GM18517 (cell line): ENCODE measurements around the gene PTPRG.

Experiments used
- ATAC-seq: cut with Tn5 transposase; IDR thresholded peaks from one replicate; pipeline ENCODE4 v1.9.1; 2021; ENCODE audit warnings: mild to moderate bottlenecking, moderate library complexity; ENCODE audit not compliant: unreplicated experiment

Gene PTPRG

DNA sequence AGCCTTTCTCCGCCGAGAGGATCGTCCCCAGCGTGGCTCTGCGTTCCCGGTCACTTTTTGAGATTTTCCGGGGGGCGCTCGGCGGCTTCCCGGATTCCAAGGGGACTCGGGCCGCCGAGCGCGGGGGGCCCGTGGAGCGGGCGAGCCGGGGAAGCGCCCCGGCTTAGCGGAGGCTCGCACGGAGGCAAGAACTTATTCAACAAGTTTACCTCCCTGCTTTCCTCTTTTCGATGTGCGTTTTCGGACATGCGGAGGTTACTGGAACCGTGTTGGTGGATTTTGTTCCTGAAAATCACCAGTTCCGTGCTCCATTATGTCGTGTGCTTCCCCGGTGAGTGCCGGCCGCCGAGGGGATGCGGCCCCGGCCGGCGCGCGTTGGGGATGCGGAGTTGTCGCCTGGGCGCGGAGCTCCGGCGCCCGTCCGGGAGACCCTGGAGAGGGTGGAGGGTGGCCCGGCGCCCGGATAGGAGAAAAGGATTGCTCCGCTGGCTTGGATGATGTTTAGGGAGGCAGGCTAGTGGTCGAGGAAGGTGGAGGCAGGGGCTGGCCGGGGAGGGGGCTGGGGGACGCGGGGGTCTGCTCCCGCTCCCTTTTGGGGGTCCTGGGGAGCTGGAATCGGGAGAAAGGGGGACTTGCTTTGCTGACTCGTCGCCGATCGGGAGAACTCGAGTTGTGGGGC lies 810 bp downstream of the PTPRG start:
- no peak for ATAC-seq

DNA sequence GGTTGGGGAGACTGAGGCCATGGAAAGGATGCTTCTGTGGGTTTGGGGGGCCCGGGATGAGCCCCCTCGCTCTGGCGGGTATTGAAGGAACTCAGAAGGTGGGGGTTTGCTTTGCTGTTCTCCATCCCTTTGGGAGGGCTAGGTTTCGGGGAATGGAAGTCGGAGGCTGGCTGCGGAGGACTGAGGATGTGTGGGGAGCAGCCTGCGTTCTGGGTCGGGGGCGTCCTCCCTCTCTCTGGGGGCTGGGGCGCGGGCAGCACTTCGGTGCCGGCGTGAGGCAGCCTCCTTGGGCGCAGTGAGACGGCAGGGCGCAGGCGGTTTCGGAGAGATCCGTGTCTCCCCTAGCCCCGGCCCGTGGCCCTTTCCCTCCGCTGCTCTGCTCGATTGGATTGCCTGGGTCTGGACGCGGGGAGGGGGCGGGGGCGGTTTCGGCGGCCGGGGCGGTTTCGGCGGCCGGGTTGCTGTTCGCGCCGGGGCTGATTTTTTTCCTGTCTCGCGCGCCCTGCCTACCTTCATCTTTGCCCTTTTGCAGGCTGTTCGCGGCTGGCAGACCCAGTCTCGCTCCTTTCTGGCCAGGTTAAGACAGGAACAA lies 1.4 kb downstream of the PTPRG start:
- ATAC-seq = no peak

DNA sequence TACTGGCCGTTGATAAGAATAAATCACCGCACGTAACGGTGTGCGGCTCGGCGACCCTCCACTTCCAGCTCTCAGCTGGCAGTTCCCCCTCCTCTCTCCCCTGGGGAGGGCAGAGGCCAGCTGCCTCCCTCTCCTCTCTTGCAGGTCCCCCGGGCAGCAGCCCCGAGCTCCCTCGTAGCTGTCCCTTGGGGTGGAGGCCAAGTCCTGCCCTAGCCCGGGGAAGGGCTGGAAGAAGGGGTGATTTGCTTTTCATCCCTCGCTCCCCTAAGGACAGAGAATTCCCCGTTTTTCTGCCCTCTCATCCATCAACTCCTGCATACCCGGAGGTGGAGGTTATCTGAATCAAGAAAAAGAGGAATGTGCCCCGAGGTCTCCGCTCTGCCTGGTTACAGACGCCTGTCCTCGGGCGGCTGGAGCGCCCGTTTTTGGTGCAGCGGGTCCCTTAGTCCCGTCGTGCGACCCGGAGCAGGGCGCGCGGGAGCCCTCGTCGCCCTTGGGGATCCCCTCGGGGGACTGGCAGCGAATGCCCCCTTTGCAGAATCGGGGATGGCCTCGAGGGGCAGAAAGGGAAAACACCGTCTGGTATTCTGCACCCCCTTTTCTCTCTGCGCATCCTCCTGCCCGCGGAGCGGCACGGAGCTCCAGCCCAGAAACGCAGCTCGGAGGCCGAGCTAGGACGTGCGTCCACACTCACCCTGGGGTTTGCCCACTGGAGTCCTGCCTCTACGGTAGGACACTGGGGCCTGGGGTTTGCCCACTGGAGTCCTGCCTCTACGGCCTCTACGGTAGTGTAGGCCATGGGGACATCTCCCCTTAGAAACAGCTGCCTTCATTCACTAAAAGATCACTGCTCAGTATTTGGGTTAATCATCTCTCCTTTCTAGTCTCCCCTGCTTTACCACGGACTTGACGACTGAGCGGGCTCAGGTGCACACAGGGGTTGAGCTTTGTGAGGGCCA lies 2.2 kb downstream of the PTPRG start:
- ATAC-seq = no peak

DNA sequence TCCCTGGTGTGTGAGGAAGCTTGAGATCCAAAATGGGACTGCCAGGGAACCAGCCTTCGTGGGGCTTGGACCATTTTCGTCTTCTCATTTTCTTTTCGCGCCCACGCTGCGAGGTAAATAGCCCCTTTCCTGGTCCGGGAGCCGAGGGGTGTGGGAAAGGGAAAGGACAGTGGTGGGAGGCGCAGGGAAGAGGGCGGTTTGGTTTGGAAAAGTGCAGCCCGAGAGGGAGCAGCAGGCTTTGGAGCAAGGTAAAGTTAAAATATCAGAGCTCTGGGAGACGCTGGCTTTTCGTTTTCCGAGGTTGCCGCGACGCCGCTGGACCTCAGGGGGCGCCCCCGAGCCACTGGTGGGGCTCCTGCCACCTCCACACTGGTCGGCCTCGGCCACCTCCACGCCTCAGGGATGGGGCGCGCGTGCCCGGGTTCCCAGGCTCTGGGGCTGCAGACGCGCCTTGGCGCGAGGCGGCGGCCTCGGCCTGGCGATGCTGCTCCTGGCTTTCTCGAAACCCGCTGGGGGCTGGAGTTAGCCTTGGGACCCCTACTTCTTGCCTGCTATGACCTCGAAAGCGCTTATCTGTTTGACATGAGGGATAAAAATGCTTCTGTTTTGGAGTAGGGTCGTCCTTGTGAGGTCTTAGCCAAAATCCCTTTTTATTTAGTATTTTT lies 3.2 kb downstream of the PTPRG start:
- ATAC-seq = no peak

DNA sequence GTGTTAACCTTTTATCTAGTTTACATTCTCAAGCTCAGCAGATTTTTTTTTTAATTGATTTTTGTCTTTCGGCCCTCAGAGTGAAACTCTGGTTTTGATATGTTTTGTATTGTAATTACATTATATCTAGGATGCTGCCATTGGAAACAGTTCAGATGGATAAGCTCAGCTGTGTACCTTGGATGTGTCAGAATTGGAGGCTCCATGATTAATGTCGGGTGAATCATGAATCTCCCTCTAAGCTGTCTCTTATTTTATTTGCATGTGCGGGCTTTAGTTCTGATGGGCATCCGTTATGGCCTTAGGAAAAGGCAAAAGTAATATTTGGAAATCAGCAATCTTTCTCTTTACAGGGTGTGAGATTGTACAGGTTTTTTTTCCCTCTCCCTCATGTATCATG lies 4.2 kb downstream of the PTPRG start:
- no peak for ATAC-seq

DNA sequence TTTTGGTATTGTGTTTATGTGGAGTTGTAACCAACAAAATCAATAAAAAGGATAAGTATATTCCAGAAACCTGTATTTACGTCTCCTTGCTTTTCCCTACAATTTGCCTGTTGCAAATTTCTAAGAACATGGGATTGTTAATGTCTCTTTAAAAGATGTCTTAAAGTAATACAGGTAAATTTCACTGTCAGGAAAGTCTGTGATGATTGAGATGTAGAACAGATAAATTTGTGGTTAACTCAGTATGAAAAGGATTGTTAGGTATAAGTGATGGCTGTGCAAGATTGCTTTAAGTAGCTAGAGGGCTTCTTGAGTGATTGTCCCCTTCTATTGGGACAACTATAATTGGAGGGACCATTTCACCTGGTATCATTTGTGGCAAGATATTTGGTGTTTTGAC lies 6.8 kb downstream of the PTPRG start:
- no peak for ATAC-seq

DNA sequence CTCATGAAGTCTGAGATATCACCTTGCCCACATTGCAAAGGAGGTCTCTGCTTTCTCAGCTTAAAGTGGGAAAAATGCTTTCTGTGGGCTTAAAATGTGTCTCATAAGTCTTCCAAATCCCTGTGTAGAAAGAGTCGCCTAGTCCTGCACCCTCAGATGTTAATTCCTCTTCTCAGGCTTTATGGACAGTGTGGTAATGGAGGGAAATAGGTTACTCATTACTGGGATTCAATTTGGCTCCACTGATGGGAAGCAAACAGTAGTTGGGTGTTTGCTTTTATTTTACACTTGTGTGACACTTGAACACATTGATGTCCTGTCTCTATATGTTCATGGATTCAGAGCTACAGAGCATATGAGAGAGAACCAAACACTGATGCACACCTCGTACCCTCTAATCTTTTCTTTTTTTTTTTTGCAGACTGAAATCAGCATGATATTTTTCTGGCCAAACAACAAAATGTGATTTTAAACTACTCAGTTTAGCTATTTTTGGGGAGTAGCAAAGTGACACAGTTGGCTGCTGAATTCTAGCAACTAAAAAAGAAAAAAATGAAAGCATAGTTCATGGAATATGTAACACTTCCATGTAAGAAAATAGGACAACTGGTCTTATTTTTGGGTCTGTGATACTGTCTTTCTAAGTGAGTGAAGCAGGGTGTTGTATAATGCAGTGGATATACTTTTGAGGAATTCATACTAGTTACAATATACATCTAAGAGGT lies 8.6 kb downstream of the PTPRG start:
- ATAC-seq = no peak

DNA sequence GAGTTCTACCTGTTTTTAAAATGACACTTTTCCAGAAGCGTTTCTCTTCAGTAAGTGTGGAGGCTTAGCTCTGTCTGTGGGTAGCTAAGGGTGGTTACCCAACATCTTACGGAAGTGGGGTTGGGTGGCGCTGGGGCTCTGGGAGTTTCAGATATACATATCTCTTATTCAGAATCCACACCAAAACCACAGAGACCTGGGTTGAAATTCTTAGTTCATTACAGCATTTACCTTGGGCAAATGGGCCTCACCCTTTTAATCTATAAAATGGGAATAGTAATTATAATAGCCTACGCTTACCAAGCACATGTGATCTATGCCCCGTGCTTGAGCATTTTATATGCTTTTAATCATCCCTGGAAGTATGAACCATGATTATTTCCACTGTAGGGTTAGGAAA lies 9.4 kb downstream of the PTPRG start:
- no peak for ATAC-seq

DNA sequence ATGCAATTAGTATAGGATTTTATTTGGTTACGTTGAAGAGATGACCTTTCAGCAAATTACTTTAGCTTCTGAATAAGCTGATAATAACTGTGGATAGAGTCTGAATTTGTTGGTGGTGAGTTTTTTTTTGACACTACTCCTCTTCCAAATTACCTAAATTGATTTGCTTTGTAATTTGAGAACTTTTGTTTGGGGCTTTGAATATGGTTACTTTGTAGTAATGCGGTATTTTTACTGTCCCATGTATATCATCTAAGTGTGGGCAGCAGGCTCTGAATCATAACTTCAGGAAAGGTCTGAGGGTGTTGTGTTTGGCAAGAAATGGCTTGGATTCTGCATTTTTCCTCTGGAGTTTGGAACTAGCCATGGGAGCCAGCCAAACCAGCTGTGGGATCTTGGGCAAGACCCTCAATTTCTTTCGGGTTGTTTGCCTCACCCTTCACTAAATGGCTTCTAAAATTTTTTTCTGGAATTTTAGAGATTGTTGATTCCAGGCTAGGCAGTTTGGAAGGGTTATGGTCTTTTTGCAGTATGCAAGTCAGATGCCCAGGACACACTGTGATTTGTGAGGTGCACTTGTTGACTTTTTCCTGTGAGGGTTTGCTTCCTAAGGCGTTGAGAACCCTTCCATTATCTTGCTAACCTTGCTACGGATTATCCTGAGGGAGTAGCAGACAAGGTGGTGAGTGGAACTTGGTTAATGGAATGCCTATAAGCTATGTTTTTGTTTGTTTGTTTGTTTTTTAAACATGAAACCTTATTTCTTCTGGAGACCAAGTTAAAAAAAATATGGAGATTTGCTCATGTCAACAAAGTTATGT lies 10.4 kb downstream of the PTPRG start:
- ATAC-seq = no peak

DNA sequence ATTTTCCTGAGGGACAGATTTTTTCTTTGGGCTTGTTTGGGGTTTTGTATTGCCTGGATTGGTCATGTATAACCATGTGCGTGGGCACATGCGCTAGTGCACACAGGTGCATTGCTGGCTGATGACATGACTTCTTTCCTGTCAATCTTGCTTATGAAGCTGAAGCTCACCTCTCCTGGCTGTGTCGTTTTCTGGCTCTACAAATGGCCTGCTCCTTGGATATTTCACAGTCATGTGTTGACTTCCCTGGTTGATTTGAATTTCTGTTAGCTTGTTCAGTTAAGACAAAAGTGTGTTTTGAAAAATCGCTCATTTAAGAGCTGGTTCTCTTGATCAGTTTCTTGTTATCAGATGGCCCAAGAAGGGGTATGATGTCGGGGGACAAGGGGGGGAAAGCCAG lies 11.5 kb downstream of the PTPRG start:
- no peak for ATAC-seq

DNA sequence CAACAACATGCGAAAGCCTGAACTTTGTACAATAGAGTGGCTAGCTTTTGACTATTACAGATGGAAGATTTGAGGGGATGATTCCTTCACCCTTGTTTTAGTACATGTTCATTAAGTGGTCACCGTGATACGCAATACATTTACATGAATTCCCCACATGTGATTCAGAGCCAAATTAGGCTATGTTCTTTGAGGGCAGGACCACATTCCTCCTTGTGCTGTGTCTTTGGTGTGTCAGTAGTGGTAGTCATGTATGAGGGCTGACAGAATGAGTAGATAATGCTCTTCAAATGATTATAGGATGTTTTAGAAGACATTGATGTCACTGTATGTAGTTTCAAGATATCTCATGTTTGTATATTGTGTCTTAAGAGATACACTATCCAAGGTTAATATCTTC lies 12.1 kb downstream of the PTPRG start:
- no peak for ATAC-seq

DNA sequence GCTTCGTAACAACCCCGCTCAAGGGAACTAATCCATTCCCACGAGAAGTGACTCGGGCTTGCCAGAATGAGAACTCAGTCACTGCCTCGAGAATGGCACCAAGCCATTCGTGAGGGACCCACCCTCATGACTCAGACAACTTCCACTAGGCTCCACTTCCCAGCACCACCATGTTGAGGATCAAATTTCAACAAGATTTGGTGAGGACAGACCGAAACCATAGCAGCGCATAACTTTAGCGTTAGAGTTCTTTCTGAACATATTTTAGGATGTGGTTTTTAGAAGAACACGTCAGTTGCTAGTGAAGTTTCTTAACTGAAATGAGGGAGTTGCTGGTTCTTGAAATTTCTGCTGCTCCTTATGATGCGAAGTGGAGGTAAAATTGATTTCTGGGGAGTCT lies 13.5 kb downstream of the PTPRG start:
- ATAC-seq = no peak

DNA sequence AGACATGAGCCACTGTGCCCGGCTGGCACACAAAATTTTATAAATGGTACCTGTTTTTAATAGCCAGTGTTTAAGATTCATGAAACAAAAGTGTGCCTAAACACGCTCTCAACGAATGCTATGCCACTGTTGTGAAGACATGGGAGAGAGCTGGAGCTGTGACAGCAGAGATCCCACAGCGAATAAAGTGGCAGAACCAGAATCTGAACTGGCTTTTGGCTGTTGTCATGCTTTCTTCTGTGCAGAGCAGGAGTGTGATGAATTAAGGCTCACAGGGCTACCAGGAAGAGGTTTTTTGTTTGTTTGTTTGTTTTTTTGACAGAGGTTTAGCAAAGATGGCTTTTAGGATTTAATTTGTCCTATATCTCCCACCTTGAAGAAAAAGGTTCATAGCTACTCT lies 14.5 kb downstream of the PTPRG start:
- no peak for ATAC-seq

DNA sequence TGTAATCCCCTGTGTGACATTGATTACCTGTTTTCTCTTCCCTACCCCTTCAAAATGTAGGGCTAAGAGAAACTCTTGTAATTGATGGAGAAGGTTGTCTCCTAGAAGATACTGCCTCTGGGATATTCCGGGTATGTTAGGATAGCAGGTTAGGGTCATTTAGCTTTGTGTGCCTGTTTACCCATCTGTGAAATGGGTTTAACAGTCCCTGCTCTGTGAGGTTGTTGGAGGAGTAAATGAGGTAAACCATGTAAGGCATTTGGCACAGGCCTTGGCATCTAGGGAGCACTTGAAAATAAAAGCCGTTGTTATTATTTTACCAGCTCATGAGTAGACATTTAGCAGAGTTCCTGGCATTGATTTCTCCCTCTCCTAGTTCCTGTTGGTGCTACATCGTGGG lies 16.4 kb downstream of the PTPRG start:
- no peak for ATAC-seq

DNA sequence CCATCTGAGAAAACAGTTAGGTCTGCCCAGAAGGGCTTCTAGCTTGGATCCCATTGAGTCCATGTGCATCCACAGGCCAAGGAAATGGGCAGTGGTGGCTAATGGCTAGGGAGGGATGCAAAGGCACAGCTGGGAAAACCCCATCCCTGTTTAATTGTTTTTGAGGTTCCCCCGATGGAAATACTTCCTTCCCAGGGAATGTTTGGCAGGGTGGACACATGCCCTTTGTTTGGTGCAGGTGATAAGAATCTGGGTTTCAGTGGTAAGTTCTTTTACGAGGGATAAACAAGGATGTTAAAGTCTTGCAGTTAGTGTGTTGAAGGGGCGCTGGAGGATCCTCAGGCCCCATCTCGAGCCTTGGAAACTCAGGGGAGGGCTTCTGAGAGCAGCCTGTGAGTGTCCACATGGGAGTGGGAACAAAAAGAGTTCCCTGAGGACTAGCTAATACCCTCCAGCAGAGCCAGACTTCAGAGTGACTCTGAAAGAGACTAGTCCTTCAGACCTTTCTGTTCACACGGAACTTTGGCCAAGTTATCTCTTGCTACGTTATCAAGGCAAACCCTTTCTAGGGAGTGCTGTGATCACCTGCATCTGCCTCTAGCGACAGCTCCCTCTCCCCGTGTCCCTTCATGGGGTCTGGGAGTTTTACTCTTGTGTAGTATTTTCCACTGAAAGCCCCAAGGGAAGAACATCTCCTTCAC lies 17.4 kb downstream of the PTPRG start:
- no peak for ATAC-seq

DNA sequence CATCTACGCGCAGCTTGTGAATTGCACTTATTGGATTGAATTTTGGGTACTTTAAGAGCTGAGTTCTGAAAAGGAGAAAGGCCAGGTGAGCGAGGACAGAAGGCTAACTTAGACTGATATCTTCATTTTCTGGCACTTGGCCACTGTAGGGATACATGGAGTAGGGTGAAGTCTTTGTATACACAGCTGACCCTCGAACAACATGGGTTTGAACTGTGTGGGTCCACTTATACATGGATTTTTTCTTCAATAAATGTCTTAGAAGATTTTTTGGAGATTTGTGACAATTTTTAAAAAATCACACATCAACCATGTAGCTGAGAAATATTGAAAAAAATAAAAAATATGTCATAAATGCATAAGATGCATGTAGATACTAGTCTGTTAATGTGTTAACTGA lies 18.3 kb downstream of the PTPRG start:
- ATAC-seq = no peak

DNA sequence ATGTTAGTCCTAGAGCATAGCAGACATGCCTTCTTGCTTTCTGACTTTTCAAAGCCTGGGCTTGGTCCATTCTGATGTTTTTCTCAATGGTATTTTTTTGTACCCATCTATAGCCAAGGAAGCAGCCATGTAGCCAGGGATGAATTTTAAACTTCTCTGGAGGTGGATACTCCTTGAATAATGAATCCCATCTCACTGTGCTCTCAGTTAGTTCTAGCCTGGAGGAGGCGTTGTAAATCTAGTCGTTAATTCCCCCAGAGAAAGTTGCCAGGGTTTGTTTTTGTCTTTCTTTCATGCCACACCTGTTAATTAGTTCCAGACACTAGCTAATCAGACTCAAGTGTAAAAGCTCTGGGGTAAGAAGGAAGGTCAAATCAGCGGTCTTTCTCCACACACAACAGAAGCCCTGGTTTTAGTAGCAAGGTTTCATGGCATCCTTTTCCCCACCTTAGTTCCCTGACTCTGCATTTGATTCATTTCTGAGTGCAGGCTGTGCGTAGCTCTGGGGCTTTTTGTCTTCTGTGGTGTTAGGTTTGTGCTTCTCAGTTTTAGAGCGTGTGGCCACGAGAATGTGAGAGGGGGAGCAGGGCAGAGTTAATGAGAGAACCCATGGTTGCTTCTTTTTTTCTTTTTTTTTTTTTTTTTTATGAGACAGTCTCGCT lies 19.7 kb downstream of the PTPRG start:
- ATAC-seq = no peak

DNA sequence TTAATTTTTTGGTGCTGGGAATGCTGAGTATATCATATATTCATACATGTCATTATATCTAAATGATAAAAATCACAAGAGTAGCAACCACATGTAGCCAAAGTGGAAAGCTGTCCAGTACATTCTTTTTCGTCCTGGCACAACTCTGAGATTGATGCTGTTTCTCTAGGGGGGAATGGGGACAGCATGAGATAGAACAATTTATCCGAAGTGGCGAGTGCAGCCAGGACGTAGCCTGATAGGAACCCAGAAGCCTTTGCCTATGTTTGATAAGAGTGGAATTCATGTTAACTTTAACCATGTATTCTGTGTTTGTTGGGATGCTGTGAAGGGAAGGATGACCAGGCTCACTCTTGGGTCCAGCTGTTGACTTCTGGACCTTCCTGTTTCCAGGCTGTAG lies 20.9 kb downstream of the PTPRG start:
- ATAC-seq = no peak

DNA sequence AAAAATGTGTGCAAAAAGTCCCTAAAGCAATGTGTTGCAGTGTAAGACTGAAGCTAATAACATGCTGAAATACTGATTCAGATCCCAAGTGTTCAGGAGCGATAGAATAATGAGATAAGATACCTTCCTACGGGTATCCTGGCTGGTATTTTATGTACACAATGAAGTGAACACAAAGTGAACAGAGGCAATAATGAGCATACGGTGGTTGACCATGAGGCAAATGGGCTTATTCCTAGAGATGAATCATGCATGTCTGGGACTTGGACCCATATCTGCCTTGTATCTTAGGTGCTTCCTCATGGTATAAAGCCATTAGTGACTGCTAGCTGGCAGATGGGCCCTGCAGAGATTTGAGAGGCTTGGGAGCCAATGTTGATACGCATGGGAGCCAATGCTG lies 21.5 kb downstream of the PTPRG start:
- no peak for ATAC-seq
